ENCODE results near the gene GATB. TPM values are rescaled to one million over a fixed set of nuclear protein-coding genes. Genes with fewer than 3 reads are reported as not detected.

Gene GATB
- total RNA-seq, 1 donor from 2014 or later, result 15.7 TPM

- H3K36me3 Mint-ChIP-seq (ENCODE audit: insufficient read depth), result peaks cover 3% of the 10 kb centered on the region
These were observed 135.9 kb downstream of the GATB start for GRCh38 chr4:151624626-151625565.

More at GRCh38 chr4:151624626-151625565, 135.9 kb downstream of the GATB start:
- H3K4me1 Mint-ChIP-seq (ENCODE audit: low read depth), result no peaks in the 10 kb centered on the region
- no peak overlapping the region for H3K4me3 Mint-ChIP-seq (ENCODE audit: low read depth)
- no peak for TF ChIP-seq CTCF (IDR thresholded peaks at IDR 0.05; ENCODE audit: unreplicated experiment)
- H3K27me3 Mint-ChIP-seq, result no peaks in the 10 kb centered on the region
- DNase-seq (ENCODE audit: low spot score, unreplicated experiment), result no peak
- H3K9me3 Mint-ChIP-seq (ENCODE audit: low read depth), result no peaks in the 10 kb centered on the region
- peak overlapping the region; percentile 29 for H3K27ac Mint-ChIP-seq
